Naive thymus-derived CD4-positive, alpha-beta T cell (primary cell): ENCODE measurements around the gene PDE6G. TPM values are rescaled to one million over a fixed set of nuclear protein-coding genes. Genes with fewer than 3 reads are reported as not detected.

Source experiments
- ATAC-seq: fragments of 150-1000 bp; cut with Tn5 transposase; 2 replicates; pipeline ENCODE4 v1.10.0; 2021; ENCODE audit warnings: mild to moderate bottlenecking, moderate library complexity
- CTCF ChIA-PET: fragments of 350-600 bp; sonication (Branson Sonifier 250); formaldehyde crosslinking; loops from one replicate; lab custom pipeline; 2021; ENCODE audit warnings: antibody characterized with exemption; lab: Charles Lee
- POLR2A ChIA-PET: fragments of 350-600 bp; sonication (Branson Sonifier 250); formaldehyde crosslinking; loops from one replicate; lab custom pipeline; 2021; ENCODE audit warnings: antibody characterized with exemption, inconsistent platforms; lab: Charles Lee
- DNase-seq, 9 donors: peaks; one replicate each; pipeline versions ENCODE4 v3.0.0 to v3.0.0-alpha.2; 2020 to 2022; ENCODE audit warnings: mixed read lengths in 1 of 9
- H3K27ac ChIP-seq: one replicate; pipeline ENCODE4 v1.7.0; 2013; ENCODE audit warnings: mild to moderate bottlenecking, low read depth, low read length, moderate library complexity
- H3K27me3 ChIP-seq, 2 donors: one replicate each; pipeline ENCODE4 v1.7.0; 2013; ENCODE audit warnings: low read length in 2 of 2, mild to moderate bottlenecking in 2 of 2, moderate library complexity in 2 of 2; ENCODE audit not compliant: control insufficient read depth in 2 of 2, insufficient read depth in 2 of 2
- H3K36me3 ChIP-seq, 3 experiments: 1 replicate in 2 of 3; 2 replicates in 1 of 3; pipeline ENCODE4 v1.7.0; 2013; ENCODE audit warnings: low read length in 3 of 3, mild to moderate bottlenecking in 3 of 3, moderate library complexity in 1 of 3; ENCODE audit not compliant: insufficient read depth in 3 of 3, control insufficient read depth in 2 of 3
- H3K4me1 ChIP-seq, 2 donors: one replicate each; pipeline ENCODE4 v1.7.0; 2013; ENCODE audit warnings: low read length in 2 of 2, mild to moderate bottlenecking in 2 of 2, moderate library complexity in 1 of 2; ENCODE audit not compliant: control insufficient read depth in 2 of 2, insufficient read depth in 2 of 2
- H3K4me3 ChIP-seq: 2 replicates; pipeline ENCODE4 v1.7.0; 2013; ENCODE audit warnings: mild to moderate bottlenecking, low read length
- H3K9me3 ChIP-seq, 3 experiments: 1 replicate in 2 of 3; 2 replicates in 1 of 3; pipeline ENCODE4 v1.7.0; 2013; ENCODE audit warnings: low read length in 3 of 3; ENCODE audit not compliant: control insufficient read depth in 2 of 3
- H3K27ac Mint-ChIP-seq, 9 donors: one replicate each; pipeline ENCODE4 v1.8.0; 2020 to 2022; ENCODE audit warnings: mixed read lengths in 9 of 9, mild to moderate bottlenecking in 8 of 9, moderate library complexity in 5 of 9, inconsistent platforms in 2 of 9
- H3K27me3 Mint-ChIP-seq, 5 donors: one replicate each; pipeline ENCODE4 v1.8.0; 2021 to 2022; ENCODE audit warnings: mixed read lengths in 5 of 5, mild to moderate bottlenecking in 1 of 5
- H3K36me3 Mint-ChIP-seq, 5 donors: one replicate each; pipeline ENCODE4 v1.8.0; 2020 to 2022; ENCODE audit warnings: mixed read lengths in 5 of 5, mild to moderate bottlenecking in 3 of 5, inconsistent platforms in 1 of 5
- H3K4me1 Mint-ChIP-seq, 7 donors: one replicate each; pipeline ENCODE4 v1.8.0; 2020 to 2022; ENCODE audit warnings: mixed read lengths in 7 of 7, mild to moderate bottlenecking in 3 of 7, inconsistent platforms in 1 of 7
- H3K4me3 Mint-ChIP-seq, 10 donors: one replicate each; pipeline ENCODE4 v1.8.0; 2020 to 2022; ENCODE audit warnings: mild to moderate bottlenecking in 10 of 10, mixed read lengths in 10 of 10, moderate library complexity in 6 of 10, inconsistent platforms in 2 of 10
- H3K9me3 Mint-ChIP-seq, 11 donors: one replicate each; pipeline ENCODE4 v1.8.0; 2020 to 2022; ENCODE audit warnings: mixed read lengths in 11 of 11, mild to moderate bottlenecking in 4 of 11, inconsistent platforms in 1 of 11, moderate library complexity in 1 of 11
- intact Hi-C, 2 donors: fragments of 100-400 bp; cut with micrococcal nuclease; formaldehyde crosslinking; loops; one replicate each; pipeline ENCODE4 v1.15.1; 2023
- polyA plus RNA-seq, 2 donors: library from polyadenylated mRNA; unstranded; fragments of 300-500 nt; fragmentation: Illumina TruSeq; gene quantifications; one replicate each; pipeline ENCODE4 v1.2.3, GENCODE V29; 2021
- total RNA-seq, 6 experiments: library from RNA in 5 of 6; stranded (reverse) in 5 of 6; gene quantifications; 1 replicate in 5 of 6; 2 replicates in 1 of 6; pipeline ENCODE4 v1.2.3 and lab custom pipeline; 2021 to 2026

The PDE6G gene
- total and polyA plus RNA-seq, 7 experiments from 2014 or later: 1.0 to 28.0 (median 2.0) TPM

DNA sequence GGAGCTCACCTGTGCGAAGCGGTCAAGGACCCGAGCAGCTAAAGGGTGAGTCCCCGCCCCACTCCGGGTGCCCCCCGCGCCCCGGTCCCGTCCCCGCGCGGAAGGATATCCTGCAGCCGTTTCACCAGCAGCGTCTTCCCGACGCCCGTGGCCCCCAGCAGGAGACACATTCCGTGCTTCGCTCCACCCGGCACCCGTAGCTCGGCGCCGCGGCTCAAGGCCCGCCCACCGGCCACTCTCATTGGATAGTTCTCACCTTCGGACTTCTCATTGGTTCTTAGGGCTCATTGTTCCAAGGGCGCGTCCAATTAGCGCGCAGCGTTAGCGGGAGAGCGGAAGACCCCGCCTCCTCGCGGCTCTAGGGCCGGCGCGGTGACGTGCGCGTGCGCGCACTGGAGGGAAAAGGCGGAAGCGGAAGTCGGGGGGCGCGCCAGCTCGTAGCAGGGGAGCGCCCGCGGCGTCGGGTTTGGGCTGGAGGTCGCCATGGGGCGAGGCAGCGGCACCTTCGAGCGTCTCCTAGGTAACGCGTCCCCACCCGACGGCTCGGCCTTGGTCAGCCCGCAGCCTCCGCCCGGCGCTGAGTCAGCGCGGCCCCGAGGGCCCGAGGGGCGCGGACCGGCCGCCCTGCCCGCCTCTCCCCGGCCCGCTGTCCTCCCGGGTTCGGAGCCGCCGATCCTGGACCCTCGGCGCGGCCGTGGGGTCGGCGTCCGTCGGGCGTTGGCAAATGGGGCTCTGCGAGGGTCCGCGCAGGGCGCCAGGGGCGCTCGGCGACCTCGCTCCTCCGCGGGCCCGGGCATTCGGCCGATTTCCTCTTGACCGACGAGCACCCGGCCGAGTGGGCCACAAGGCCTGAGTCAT is 27.5 kb upstream of the PDE6G start, which contains the start of the genes ARL16 and HGS:
TSS of gene ARL16 (minus strand) at position 214 of the 858 bp plus-strand sequence. CDS start at position 170, 44 bp downstream.
TSS of gene HGS (plus strand) at position 428 of the 858 bp plus-strand sequence. CDS start at position 484, 56 bp downstream.
- Mint-ChIP-seq H3K9me3 (peaks cover 0 to 4% (median 0%) of the 10 kb centered on the region in 11 donors), H3K27ac (peak within 1 kb of the TSS; percentile 83 to 97 (median 95)), H3K27me3 (peaks cover 0 to 3% (median 0%) of the 10 kb centered on the region in 5 donors), H3K4me3 (peak within 1 kb of the TSS; percentile 88 to 99 (median 96)), H3K4me1 (peaks cover 22 to 49% (median 40%) of the 10 kb centered on the region in 7 donors), H3K36me3 (peaks cover 4 to 16% (median 5%) of the 10 kb centered on the region in 5 donors)
- Histone ChIP-seq H3K4me1 (peaks cover 22 to 24% of the 10 kb centered on the region in 2 donors), H3K4me3 (peak within 1 kb of the TSS; percentile 76), H3K27me3 (no peaks in the 10 kb centered on the region), H3K9me3 (no peaks in the 10 kb centered on the region), H3K36me3 (peaks cover 6 to 40% (median 16%) of the 10 kb centered on the region in 3 experiments), H3K27ac (peak within 1 kb of the TSS; percentile 84)
- ATAC-seq (peak; percentile 98), DNase-seq (peak; percentile 91 to 98 (median 97))
- ChIA-PET CTCF (interaction anchor here (0.5 kb wide), 1 partner anchor 29 kb away, joined by 3 read pairs; no protein-coding TSS in a partner anchor), POLR2A (interaction anchor here (0.6 to 4.7 kb wide), 24 partner anchors 8 to 772 kb away, joined by 3 to 49 read pairs (median 4); partner anchors contain the start of genes ALYREF, CCDC137, CEP131 and DCXR)
- intact Hi-C loops: loop anchor here (1.0 to 10.0 kb wide), 12 partner anchors 17 to 413 kb away; partner anchors contain the start of genes ACTG1 (in 2 of the 2), CCDC137 (in 2 of the 2), MRPL12 (in 2 of the 2) and NPLOC4 (in 2 of the 2)

DNA sequence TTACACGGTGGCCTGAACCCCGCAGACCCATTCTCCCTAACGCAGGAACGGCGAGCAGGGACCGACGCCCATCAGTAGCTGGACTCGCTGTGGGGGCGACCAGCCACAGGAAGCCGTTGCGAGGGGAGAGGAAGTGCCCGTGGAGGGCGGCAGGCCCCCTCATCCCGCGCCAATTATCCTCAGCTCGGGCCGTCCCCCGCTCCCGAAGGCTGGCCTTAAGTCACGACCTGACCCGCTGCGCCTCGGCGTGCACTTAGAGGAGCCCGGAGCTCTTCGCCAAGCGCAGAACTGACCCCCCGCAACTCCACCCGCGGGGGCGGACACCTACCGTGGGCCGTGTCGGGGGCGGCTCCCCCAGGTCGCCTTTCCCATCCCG is 26.9 kb upstream of the PDE6G start:
- H3K9me3 ChIP-seq: no peaks in the 10 kb centered on the region
- DNase-seq (no peak), ATAC-seq (no peak)
- CTCF ChIA-PET: interaction anchor here (0.5 kb wide), 1 partner anchor 29 kb away, joined by 3 read pairs; no protein-coding TSS in a partner anchor
- peak overlapping the region; percentile 84 for H3K27ac ChIP-seq
- H3K4me1 ChIP-seq: peaks cover 22 to 24% of the 10 kb centered on the region in 2 donors
- intact Hi-C loops: loop anchor here (1.0 to 10.0 kb wide), 12 partner anchors 16 to 414 kb away; partner anchors contain the start of genes ACTG1 (in 2 of the 2), CCDC137 (in 2 of the 2), MRPL12 (in 2 of the 2) and NPLOC4 (in 2 of the 2)
- peak overlapping the region; percentile 76 for H3K4me3 ChIP-seq
- H3K27ac Mint-ChIP-seq: peak overlapping the region; percentile 51 to 96 (median 79)
- H3K27me3 ChIP-seq: no peaks in the 10 kb centered on the region
- peak overlapping the region; percentile 88 to 99 (median 96) for H3K4me3 Mint-ChIP-seq
- H3K27me3 Mint-ChIP-seq: peaks cover 0 to 3% (median 0%) of the 10 kb centered on the region in 5 donors
- H3K36me3 ChIP-seq: peaks cover 6 to 34% (median 11%) of the 10 kb centered on the region in 3 experiments
- H3K36me3 Mint-ChIP-seq: peaks cover 4 to 14% (median 5%) of the 10 kb centered on the region in 5 donors
- peaks cover 0 to 4% (median 0%) of the 10 kb centered on the region in 11 donors for H3K9me3 Mint-ChIP-seq
- peaks cover 22 to 49% (median 40%) of the 10 kb centered on the region in 7 donors for H3K4me1 Mint-ChIP-seq
- POLR2A ChIA-PET: interaction anchor here (0.8 to 4.7 kb wide), 19 partner anchors 13 to 460 kb away, joined by 3 to 49 read pairs (median 4); partner anchors contain the start of genes ALYREF, CCDC137, CEP131 and DCXR

DNA sequence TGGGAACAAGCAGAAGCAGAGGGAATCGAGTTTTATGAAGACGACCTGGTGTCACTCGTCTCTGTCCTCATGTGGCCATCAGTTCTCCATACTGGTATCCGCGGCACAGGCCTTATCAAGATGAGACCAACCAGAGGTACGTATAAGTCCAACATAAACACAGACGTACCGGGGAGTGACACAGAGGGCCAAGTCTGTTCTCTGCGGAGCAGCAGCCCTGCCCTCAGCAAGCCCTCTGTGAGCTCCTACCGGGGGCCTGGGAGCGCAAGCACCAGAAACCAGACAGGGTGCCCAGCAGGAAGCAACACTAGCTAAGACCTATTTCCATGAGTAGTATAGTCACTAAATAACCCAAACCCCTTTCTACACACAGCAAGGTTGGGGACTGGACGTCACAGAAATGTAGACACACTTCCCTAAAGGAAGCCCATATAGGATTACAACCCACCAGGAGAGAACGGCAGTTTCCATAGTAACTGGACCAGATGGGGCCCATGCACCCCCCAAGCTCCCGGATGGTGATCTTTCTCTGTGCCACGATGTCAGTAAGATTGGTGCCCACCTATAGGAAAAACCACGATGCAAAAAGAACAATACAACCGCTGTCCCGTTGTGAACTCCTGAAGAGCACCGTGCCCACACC is 26.3 kb upstream of the PDE6G start:
- peaks cover 6 to 29% (median 11%) of the 10 kb centered on the region in 3 experiments for H3K36me3 ChIP-seq
- ChIA-PET POLR2A (interaction anchor here (0.6 to 4.7 kb wide), 16 partner anchors 13 to 445 kb away, joined by 3 to 49 read pairs (median 4); partner anchors contain the start of genes ALYREF, CCDC137, MRPL12 and OXLD1), CTCF (interaction anchor here (0.5 kb wide), 1 partner anchor 28 kb away, joined by 3 read pairs; no protein-coding TSS in a partner anchor)
- peaks cover 22 to 50% (median 40%) of the 10 kb centered on the region in 7 donors for H3K4me1 Mint-ChIP-seq
- intact Hi-C loops: loop anchor here (1.0 to 10.0 kb wide), 12 partner anchors 16 to 415 kb away; partner anchors contain the start of genes ACTG1 (in 2 of the 2), CCDC137 (in 2 of the 2), MRPL12 (in 2 of the 2) and NPLOC4 (in 2 of the 2)
- H3K27ac Mint-ChIP-seq: peak overlapping the region in 8 of 9 donors; percentile 51 to 93 (median 63)
- peaks cover 0 to 4% (median 0%) of the 10 kb centered on the region in 11 donors for H3K9me3 Mint-ChIP-seq
- H3K4me3 Mint-ChIP-seq: peak overlapping the region; percentile 88 to 99 (median 96)
- peaks cover 0 to 3% (median 0%) of the 10 kb centered on the region in 5 donors for H3K27me3 Mint-ChIP-seq
- peaks cover 22 to 24% of the 10 kb centered on the region in 2 donors for H3K4me1 ChIP-seq
- peak overlapping the region; percentile 84 for H3K27ac ChIP-seq
- no peaks in the 10 kb centered on the region for H3K27me3 ChIP-seq
- H3K36me3 Mint-ChIP-seq: peaks cover 4 to 14% (median 5%) of the 10 kb centered on the region in 5 donors
- peak overlapping the region; percentile 76 for H3K4me3 ChIP-seq
- ATAC-seq: no peak
- DNase-seq: no peak
- no peaks in the 10 kb centered on the region for H3K9me3 ChIP-seq

DNA sequence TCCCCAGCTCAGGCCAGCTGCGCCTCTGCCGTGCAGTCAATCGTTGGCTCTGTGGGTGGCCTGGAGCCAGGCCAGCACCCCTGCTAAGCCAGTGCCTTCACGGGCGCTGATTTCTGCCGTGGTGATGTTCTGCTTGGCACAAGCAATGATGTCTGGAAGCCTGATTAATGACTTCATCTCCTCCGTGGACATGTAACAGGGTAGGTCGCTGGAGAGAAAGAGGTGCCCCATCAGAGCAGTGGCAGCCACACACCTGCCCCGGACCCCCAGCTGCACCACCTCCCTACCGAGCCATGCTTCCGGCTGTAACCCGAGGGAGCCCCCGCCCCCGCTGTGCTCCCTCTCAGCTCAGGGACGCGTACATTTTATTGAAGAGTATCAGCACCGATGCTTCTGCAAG is 25.3 kb upstream of the PDE6G start:
- Histone ChIP-seq H3K27ac (no peak overlapping the region), H3K9me3 (no peaks in the 10 kb centered on the region), H3K4me3 (no peak overlapping the region), H3K27me3 (no peaks in the 10 kb centered on the region), H3K36me3 (peaks cover 6 to 19% (median 7%) of the 10 kb centered on the region in 3 experiments), H3K4me1 (peaks cover 22 to 24% of the 10 kb centered on the region in 2 donors)
- Mint-ChIP-seq H3K36me3 (peaks cover 4 to 10% (median 4%) of the 10 kb centered on the region in 5 donors), H3K4me3 (peak overlapping the region in 6 of 10 donors; percentile 18 to 91 (median 54)), H3K27me3 (peaks cover 0 to 3% (median 0%) of the 10 kb centered on the region in 5 donors), H3K27ac (peak overlapping the region in 1 of 9 donors; percentile 9), H3K9me3 (peaks cover 0 to 4% (median 0%) of the 10 kb centered on the region in 11 donors), H3K4me1 (peaks cover 22 to 43% (median 33%) of the 10 kb centered on the region in 7 donors)
- ATAC-seq (no peak), DNase-seq (no peak)
- intact Hi-C loops: loop anchor here (2.0 to 10.0 kb wide), 6 partner anchors 15 to 416 kb away; partner anchors contain the start of genes ACTG1 (in 2 of the 2), CCDC137 (in 1 of the 2), DCXR (in 1 of the 2) and FAAP100 (in 1 of the 2)
- ChIA-PET CTCF (no interaction called here), POLR2A (interaction anchor here (0.9 to 4.7 kb wide), 3 partner anchors 15 to 191 kb away, joined by 3 to 49 read pairs (median 26); partner anchors contain the start of genes CCDC137, MRPL12 and OXLD1)

DNA sequence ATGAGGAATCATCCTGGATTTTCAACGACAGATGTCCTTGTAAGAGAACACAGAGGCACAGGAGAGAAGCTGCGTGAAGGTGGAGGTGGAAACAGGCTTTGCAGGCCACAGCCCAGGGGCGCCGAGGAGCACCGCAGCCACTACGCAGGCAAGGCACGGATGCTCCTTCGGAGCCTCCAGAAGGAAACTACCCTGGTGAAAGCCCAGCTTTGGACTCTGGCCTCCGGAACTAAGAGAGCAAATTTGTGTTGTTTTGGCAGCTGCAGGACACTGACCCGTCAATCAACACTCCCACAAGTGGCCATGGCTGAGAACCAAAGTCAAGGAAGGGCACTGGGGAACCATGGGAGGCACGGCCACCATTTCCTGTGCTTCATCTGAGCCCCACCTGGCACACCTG is 23.8 kb upstream of the PDE6G start:
- H3K27me3 Mint-ChIP-seq: peaks cover 0 to 3% (median 0%) of the 10 kb centered on the region in 5 donors
- peaks cover 10 to 34% (median 28%) of the 10 kb centered on the region in 7 donors for H3K4me1 Mint-ChIP-seq
- H3K4me3 Mint-ChIP-seq: peak overlapping the region in 1 of 10 donors; percentile 23
- ChIA-PET CTCF (no interaction called here), POLR2A (no interaction called here)
- peak overlapping the region in 1 of 9 donors; percentile 76 for H3K27ac Mint-ChIP-seq
- peaks cover 0 to 4% (median 0%) of the 10 kb centered on the region in 11 donors for H3K9me3 Mint-ChIP-seq
- no peak for ATAC-seq
- H3K4me1 ChIP-seq: peaks cover 14% of the 10 kb centered on the region in 2 donors
- peaks cover 0 to 9% (median 0%) of the 10 kb centered on the region in 3 experiments for H3K36me3 ChIP-seq
- intact Hi-C loops: loop anchor here (5.0 to 10.0 kb wide), 4 partner anchors 128 to 417 kb away; partner anchors contain the start of genes ACTG1 (in 2 of the 2), DCXR (in 1 of the 2), FAAP100 (in 1 of the 2) and FASN (in 1 of the 2)
- H3K4me3 ChIP-seq: no peak overlapping the region
- H3K9me3 ChIP-seq: no peaks in the 10 kb centered on the region
- no peak for DNase-seq
- no peak overlapping the region for H3K27ac ChIP-seq
- H3K36me3 Mint-ChIP-seq: peaks cover 0 to 9% (median 4%) of the 10 kb centered on the region in 5 donors
- no peaks in the 10 kb centered on the region for H3K27me3 ChIP-seq
